HG03565 (cell line): ENCODE data around the gene EME2.
"Not testable (repeated sequence)": the region's sequence is repeated elsewhere in the genome, so short reads cannot be mapped to it uniquely, and the experiment has no call there.

Source experiments
- ATAC-seq: cut with Tn5 transposase; IDR thresholded peaks from one replicate; pipeline ENCODE4 v1.9.1; 2021; ENCODE audit warnings: mild to moderate bottlenecking, moderate library complexity; ENCODE audit not compliant: unreplicated experiment

The EME2 gene, protein sequence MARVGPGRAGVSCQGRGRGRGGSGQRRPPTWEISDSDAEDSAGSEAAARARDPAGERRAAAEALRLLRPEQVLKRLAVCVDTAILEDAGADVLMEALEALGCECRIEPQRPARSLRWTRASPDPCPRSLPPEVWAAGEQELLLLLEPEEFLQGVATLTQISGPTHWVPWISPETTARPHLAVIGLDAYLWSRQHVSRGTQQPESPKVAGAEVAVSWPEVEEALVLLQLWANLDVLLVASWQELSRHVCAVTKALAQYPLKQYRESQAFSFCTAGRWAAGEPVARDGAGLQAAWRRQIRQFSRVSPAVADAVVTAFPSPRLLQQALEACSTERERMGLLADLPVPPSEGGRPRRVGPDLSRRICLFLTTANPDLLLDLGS

DNA sequence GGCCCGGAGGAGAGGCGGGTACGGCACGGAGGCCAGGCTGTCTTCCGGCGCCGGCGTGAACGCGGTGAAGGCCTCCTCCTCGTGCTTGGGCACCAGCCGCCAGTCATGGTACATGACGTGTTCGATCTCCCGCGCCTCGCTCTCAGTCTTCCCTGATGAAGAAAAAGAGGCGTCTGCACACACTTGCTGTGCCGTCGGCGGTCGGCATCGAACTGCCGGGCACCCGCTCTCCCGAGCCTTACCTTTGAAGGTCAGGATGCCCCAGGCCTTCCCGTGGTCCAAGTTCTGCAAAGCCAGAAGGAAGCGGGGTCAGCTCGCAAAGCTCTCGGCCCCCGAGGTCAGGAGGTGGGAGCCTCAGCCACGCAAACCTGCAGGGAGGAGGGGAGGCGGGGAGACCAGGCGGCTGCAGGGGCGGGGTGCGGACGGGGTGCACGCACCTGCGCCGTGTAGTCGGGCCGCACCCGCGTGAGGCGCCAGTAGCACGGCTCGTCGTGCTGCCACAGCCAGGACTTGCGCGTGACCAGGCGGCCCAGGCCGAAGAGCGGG lies at the start of gene EME2:
Gene EME2, plus strand, starts transcription at position 449 of the 546 bp plus-strand sequence. CDS start 418 bp downstream, outside the sequence.
- peak; percentile 10 for ATAC-seq

DNA sequence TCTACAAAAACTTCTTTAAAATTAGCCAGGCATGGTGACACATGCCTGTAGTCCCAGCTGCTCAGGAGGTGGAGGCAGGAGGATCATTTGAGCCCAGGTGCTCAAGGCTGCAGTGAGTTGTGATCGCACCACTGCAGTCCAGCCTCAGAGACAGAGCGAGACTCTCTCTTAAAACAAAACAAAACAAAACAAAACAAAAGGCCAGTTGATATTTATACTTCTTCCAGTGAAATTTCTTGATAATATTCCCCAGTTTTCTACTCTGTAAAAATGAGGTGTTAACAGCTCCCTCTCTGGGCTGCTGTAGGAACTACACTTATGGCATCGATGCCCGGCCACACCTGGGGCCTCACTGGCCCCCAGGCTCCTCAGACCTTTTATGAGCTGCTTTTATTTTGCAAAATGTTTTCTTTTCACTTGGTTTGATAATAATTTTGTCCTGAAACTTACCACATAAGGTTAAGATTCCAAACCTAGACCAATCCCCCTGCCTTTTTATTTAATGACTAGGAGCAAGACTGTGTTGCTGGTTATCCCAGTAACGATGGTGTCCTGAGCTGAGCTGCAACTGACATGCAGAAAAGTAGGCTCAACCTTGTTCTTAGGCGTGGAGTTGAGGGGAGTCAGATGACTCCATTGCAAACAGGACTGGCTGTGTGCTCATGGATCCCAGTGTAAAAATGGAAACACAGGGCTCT lies 49.0 kb upstream of the EME2 start:
- no peak for ATAC-seq

DNA sequence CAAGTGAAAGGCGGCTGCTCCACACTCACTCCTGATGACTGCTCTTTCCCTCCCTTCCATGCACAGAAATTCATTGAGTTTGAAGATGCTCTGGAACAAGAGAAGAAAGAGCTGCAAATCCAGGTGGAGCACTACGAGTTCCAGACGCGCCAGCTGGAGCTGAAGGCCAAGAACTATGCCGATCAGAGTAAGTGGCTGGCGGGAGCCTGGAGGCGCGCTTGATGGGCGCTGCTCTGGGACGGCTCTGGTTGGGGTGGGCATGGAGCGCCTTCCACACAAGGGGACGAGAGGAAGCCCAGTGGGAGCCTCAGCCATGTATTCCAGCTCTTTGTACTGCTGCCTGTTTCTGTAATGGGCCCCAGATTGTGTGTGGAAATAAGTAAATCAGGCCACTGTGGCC lies 48.1 kb upstream of the EME2 start:
- no peak for ATAC-seq

DNA sequence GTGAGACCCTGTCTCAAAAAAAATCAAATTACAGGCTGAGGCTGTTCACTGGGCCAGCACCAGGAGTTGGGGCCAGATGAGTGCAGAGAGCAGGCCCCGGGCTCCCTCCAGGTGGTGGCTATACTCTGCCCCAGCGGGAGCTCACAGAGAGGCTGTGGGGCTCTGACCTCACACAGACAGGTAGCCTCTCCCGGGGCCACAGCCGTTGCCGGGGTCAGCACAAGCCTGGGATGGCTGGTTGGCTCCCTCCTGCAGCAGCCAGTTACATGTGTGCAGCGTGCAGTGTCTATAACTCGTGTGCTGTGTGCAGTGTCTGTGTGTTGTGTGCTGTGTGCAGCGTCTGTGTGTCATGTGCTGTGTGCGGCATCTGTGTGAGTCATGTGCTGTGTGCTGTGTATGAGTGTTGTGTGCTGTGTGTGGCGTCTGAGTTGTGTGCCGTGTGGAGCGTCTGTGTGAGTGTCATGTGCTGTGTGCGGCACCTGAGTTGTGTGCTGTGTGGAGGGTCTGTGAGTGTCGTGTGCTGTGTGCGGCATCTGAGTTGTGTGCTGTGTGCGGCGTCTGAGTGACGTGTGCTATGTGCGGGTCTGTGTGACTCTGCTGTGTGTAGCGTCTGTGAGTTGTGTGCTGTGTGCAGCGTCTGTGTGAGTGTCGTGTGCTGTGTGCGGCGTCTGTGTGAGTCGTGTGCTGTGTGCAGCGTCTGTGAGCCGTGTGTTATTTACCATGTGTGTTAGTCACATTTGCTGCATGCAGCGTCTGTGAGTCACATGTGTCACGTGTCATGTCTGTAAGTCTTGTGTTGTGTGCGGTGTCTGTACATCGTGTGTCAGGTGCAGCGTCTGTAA lies 45.7 kb upstream of the EME2 start:
- no peak for ATAC-seq

DNA sequence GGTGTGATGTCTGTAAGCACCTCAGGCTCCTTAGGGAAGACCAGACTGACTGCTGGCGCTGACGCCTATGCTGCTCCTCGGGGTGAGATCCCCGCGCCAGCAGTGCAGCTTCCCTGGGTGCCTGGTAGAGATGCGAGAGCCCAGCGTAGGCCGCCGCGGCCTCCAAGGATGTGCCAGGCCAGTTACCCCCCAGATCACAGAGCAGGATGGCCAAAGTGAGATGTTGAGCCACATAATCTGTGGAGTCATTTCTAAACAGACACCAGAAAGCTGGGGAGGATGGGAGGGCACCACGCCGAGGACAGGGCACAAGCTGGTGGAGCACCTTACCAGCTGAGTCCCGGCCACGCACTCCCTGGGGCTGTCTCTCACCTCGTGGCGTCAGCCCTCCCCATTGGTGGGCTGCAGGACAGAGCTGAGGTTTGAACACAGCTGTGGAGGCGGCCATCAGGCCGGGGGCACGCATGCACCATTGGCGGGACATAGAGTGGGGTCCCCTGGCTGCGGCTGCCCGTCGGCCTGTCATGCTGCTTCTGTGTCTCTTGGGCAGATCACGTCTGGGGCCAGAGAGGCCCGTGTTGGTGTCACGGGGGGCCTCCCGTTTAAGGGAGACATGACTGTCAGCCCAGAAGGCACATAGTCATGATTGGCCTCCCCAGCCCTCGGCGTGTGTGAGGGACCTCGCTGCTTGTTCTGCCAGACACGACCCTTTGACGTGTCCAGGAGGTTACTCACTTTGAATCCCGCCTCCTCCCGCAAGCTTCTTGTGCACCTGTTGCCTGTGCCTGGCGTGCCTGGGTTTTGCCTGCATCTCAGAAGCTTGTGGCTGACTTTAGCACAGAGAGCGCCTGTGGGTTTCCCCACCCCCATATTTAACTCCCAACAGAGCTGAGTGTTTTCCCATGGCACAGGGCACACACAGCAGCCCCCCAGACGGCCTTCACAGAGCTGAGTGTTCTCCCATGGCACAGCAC lies 44.7 kb upstream of the EME2 start:
- ATAC-seq = no peak

DNA sequence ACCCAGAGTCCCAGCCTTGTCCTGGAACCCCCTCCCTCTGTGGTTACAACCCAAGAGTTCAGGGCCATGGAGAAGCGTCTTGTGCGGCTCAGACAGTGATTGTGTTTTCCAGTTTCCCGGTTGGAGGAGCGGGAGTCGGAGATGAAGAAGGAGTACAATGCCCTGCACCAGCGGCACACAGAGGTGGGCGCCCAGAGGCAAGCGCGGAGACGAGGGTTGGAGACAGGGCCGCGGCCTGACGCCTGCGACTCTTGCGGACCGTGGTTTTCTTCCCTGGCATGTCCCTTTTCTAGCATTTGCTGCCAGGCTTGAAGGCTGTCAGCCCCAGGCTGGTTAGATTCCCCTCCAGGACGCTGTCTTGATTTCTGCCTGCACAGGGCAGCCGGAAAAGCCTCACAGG lies 43.6 kb upstream of the EME2 start:
- no peak for ATAC-seq

DNA sequence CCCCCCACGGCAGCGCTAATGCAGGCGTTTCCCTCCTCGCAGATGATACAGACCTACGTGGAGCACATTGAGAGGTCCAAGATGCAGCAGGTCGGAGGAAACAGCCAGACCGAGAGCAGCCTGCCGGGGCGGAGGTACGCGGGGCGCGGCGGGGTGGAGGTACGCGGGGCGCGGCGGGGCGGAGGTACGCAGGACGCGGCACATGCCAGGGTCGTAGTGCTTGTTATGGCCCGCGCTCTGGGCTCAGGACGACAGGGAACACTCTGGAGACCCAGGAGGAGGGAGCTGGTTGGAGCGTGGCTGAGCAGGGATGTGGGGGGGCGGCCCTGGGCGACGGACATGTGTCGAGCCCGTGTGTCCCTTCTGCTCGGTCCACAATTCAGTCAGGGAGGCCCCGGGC lies 43.2 kb upstream of the EME2 start:
- no peak for ATAC-seq

DNA sequence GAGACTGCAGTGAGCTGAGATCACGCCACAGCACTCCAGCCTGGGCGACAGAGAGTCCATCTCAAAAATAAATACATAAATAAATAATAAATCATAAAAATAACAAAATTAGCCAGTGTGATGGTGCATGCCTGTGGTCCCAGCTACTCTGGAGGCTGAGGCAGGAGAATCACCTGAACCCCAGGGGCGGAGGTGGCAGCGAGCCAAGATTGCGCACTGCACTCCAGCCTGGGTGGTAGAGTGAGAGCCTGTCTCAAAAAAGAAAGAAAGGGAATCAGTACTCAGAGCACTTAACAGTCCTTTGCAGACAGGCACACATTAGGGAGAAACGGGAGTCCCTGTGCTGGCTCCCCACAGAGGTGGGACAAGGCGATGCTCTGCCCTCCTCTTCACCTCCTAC lies 41.5 kb upstream of the EME2 start:
- no peak for ATAC-seq

DNA sequence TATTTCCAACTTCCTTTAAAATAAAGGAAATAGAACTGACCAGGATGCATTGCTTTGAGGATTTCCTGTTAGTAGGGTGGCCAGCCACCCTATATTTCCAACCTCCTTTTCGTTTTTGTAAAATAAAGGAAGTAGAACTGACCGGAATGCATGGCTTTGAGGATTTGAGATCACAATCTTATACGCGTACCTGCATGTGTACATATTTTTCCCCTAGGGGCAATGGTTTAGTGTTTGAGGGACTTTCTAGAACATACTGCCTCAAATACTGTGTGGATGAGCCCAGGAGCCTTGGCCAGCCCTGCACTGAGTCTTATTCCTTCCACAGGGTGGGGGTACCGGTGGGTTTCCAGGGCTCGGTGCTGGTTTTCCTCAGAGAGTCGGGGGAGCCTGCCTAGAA lies 41.0 kb upstream of the EME2 start:
- no peak for ATAC-seq

DNA sequence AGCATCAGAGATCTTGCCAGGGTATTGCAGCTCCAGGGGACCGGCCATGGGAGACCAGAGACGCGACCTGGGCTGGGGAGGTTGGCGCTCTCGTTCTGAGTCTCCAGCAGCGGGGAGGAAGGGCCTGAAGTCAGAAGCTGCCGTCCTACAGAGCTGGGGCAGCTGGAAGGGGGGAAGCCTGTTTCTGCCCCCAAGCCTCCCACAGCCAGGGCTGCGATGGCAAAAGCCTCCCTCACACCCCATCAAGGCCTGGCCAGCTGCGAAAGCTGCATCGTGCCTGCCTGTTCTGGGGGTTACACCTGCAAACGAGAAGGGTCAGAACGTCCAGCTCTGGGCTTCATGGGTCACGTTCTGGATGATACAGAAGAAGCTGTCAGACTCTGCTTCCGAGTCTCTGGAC lies 40.5 kb upstream of the EME2 start:
- no peak for ATAC-seq

DNA sequence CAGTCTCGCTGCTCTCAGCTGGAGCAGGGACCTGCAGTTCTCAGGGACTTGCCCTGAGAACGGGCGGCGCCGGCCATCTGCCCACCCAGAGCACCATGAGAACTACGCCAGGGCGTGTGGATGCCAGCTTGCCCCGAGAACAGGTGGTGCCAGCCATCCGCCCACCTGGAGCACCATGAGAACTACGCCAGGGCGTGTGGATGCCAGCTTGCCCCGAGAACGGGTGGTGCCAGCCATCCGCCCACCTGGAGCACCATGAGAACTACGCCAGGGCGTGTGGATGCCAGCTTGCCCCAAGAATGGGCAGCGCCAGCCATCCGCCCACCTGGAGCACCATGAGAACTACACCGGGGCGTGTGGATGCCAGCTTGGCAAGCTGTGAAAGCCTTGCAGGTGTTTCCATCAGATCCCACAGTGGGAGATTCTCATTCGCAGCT lies 40.0 kb upstream of the EME2 start:
- ATAC-seq = not testable (repeated sequence)

DNA sequence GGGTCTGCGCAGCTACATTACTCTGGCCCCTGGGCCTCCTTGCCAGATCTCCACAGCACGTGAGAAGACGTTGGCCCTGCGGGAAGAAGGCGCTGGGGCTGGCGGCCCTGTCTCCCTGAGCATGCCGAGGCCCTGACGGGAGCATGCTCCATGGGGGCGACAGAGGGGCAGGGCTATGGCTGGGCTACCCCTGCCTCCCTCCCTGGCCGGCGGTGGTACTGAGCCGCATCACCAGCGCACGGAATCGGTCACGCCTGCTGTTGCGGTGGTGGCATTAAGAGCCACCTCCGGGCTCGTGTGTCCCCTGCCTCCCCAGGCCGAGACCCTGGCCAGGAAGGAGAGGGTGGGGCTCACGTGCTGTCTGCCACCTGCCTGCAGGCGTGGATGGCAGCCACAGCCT lies 38.5 kb upstream of the EME2 start:
- ATAC-seq = no peak

DNA sequence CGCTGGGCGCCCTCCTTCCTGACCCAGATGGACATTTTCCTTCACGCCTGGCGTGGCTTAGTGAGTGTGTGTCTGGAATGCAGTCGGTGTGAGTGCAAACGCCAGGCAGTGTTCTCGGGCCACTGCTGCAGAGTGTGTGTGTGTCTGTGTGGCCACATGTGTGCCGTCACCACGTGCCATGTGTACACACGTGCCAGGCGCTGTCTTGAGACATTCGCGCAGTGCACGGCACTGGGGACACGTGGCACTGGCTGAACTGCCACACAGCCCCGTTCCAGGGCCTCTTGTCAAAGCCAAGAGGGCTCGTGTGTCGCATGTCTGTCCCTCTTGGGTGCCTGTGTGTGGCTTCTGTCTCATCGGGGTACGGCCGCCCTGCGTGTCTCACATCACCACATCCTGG lies 37.8 kb upstream of the EME2 start:
- ATAC-seq = no peak

DNA sequence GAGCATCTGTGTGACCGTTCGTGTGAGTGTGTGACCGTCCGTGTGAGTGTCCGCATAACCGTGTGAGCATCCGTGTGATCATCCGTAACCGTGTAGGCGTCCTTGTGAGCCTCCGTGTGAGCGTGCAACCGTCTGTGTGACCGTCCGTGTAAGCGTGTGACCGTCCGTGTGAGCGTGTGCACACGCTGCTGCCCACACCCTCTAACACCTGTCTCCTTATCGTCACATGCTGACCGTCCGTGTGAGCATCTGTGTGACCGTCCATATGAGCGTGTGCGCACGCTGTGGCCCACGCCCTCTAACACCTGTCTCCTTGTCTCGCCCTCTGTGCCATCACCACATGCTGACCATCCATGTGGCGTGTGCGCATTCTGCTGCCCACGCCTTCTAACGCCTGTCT lies 32.4 kb upstream of the EME2 start:
- no peak for ATAC-seq

DNA sequence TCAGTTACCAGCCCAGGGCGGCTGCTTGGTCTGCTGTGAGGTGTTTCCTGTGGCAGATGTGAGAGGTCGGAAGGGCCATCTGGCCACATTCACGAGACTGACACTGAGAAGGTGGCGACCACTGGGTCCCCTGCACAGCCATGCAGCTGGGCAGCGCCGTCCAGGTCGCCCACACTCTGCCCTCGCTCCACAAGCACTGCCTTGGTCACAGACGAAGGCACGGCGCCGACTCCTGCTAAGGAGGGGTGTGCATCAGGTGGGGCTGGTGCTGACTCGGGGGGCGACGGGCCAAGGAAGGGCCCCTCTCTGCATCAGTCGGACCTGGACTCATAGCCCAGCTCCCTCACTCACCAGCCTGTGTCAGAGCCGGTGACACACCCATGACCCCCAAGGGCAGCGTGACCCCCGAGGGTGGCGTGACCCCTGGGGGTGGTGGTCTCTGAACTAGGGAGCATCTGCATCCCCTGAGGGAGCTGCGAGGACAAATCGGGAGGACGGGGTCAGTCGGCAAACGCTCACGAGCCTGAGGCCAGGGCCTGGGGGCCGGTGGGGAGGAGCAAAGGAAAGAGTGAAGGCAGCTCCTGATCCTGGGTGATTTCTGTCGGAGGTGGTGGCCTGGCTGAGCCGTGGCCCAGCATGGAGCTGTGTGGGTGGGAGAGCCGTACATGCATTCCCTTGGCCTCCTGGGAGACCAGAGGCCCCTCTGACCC lies 31.7 kb upstream of the EME2 start:
- ATAC-seq = no peak

DNA sequence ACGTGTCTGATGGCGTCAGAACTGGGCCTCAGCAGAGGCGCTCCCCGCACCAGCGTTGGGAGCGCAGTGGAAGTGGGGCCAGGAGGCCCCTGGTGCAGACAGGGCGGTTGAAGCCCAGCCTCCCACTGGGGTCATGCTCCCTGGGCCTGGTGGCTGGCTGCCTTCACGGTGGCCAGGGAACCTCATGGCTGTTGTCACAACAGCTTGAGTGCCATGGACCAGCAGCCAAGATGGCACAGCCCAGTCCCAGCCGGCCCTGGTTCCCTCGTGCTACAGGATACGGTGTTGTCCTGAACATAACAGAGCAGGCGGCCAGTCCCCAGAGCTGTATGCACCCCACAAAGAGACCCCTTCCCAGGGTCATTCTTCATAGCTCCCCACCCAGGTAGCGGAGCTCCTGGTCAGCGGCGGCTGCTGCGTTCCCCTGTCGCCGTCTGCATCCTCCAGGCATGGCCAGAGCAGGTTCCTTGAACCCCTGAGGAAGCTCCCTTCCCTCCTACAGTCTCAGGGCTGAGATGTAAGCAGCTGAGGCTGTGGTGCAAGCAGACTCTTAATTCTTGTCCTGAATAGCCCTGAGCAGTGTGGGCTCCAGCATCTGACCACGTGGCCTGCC lies 31.0 kb upstream of the EME2 start:
- ATAC-seq = no peak

DNA sequence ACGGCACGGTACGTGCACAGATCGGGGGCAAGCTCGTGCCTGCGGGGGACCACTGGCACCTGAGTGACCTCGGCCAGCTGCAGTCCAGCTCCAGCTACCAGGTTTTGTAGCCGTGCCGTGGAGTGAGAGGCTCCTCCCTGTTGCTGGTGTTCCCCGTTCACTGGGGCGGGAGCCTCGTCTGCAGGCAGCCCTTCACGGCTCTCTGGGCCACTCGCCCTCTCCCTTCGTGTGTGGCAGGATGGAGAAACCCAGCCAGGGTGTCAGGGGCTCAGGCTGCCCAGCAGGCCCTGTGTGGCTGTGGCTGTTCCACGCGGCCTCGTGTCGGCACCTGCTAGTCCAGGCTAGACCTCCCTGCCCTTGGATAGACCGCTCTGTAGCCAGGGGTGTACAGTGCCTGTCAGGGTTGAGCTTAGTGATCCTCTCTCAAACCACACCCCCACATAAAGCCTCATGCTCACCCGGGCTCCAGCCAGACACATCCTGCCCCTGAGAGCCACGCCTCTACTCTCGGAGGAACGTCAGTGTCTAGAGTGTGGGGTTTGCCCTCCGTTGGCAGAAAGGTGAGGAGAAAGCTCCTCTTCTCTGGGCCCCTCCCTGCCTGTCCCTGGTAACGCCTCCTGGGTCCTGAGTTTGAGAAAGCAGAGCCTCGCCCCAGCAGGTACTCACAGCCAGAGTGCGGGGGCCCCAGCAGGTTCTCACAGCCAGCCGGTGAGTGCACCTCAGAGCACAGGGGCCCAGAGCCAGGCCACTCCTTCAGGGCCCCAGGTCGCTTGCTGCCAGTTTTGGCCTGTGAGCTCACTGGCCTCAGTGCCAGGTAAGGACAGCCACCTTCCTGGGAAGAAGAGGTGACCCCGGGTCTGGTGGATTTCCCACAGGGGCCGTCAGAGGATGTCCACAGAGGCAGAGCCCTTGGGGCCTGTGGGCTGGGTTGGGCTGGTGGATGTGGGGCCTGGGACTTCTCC lies 29.0 kb upstream of the EME2 start:
- ATAC-seq = no peak

DNA sequence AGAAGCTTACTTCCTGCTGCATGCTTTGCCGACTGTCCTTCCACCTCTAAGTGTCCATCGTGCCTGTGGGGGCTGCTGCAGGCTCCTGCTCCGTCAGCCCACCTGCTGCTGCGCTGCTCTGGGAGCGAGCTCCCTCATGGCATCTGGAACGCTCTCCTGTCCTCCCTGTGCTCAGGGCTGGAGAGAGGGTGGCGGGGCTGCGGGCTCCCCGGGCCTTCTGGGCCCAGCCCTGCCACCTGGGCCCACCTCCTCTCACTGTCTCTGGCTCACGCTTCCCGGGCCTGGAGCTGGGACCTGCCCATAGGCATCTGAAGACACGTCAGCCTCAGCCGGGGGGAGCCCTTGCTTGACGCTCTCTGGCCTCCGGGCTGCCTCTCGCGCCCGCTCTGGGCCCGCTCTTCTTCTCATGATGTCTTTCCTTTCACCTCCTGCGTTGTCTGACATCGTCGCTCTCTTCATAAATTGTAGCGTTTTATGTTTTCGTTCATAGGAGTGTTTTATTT lies 28.2 kb upstream of the EME2 start:
- ATAC-seq = no peak
